NB4 (cell line): ENCODE measurements around the gene ATP2B1.

Experiments used
- DNase-seq: peaks from one replicate; pipeline ENCODE4 v3.0.0; 2010; ENCODE audit warnings: low read depth
- H3K4me3 ChIP-seq: one replicate; pipeline ENCODE4 v1.5.1; 2011; ENCODE audit warnings: mild to moderate bottlenecking, low read depth, low read length, moderate library complexity
- MYC ChIP-seq: IDR thresholded peaks from 2 replicates; pipeline ENCODE4 v1.6.1; 2011; ENCODE audit warnings: low read depth, low read length
- POLR2A ChIP-seq: IDR thresholded peaks from 2 replicates; pipeline ENCODE4 v1.6.1; 2011; ENCODE audit warnings: mild to moderate bottlenecking; ENCODE audit not compliant: insufficient read length; ENCODE audit errors: extremely low read depth
- TF ChIP-seq, protein P1 (sequence below): IDR thresholded peaks from one replicate; pipeline ENCODE4 v1.5.1; 2012; ENCODE audit warnings: low read depth, low read length
- TF ChIP-seq, protein P2 (sequence below): IDR thresholded peaks from 2 replicates; pipeline ENCODE4 v1.6.1; 2011; ENCODE audit warnings: low read depth, low read length

ATP2B1 gene

GRCh38 chr12:89729946-89730459 lies 21.4 kb upstream of the ATP2B1 start:
- DNase-seq: no peak
- H3K4me3 ChIP-seq: no peak overlapping the region
- TF ChIP-seq, protein P1, sequence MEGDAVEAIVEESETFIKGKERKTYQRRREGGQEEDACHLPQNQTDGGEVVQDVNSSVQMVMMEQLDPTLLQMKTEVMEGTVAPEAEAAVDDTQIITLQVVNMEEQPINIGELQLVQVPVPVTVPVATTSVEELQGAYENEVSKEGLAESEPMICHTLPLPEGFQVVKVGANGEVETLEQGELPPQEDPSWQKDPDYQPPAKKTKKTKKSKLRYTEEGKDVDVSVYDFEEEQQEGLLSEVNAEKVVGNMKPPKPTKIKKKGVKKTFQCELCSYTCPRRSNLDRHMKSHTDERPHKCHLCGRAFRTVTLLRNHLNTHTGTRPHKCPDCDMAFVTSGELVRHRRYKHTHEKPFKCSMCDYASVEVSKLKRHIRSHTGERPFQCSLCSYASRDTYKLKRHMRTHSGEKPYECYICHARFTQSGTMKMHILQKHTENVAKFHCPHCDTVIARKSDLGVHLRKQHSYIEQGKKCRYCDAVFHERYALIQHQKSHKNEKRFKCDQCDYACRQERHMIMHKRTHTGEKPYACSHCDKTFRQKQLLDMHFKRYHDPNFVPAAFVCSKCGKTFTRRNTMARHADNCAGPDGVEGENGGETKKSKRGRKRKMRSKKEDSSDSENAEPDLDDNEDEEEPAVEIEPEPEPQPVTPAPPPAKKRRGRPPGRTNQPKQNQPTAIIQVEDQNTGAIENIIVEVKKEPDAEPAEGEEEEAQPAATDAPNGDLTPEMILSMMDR: no peak
- TF ChIP-seq, protein P2, sequence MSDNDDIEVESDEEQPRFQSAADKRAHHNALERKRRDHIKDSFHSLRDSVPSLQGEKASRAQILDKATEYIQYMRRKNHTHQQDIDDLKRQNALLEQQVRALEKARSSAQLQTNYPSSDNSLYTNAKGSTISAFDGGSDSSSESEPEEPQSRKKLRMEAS: no peak
- no peak for TF ChIP-seq MYC
- TF ChIP-seq POLR2A: no peak

DNA sequence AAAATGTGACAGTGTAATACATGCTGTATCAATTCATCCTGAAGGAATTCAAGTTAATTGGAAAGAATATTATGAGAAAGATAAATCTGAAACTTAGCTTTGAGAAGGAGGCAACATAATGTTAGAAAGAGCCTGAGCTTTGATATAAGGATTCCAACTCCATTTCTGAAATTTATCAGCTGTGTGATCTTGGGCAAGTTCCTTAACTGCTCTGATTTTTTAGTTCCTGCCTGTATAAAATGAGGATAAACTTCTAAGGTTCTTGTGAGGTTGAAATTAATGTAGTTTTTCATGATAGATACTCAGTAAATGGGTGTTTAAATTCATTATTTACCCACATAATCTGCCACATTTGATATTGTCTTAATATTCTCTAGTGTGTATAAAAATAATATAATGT lies 14.6 kb upstream of the ATP2B1 start:
- DNase-seq: no peak
- TF ChIP-seq MYC (no peak), POLR2A (no peak)
- TF ChIP-seq, protein P1: no peak
- TF ChIP-seq, protein P2: no peak
- no peak overlapping the region for H3K4me3 ChIP-seq

DNA sequence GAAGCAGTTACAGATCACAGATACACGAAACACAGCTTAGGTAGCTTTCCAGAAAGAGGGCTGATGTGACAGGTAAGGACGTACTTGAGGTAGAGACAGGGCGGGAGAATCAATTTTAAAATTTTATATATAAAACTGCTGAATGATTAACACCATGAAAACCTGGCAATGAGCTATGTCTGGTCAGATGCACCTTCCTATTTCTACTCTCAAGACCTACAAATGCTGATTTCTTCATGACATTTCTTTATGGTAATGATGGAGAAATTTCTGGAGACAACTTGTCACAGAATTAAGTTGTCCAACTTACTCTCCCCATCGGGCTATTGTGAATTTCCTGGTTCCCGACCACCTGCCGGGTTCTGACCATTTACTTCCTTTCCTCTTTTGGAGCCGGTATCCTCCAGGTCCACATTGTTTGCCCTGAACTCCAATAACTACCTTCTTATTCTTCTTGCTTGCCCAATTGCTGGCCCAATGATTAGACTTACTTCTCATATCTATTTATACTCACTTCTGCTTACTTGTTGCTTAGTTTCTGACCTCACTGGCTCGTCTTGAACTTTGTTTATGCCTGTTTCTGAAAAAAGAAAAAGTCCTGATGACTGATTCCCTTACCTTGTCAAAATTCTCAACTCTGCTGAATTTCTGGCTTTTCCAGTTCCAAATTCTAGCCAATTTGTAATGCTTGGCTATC lies 12.8 kb upstream of the ATP2B1 start:
- no peak overlapping the region for H3K4me3 ChIP-seq
- TF ChIP-seq MYC (no peak), POLR2A (no peak)
- TF ChIP-seq, protein P1: no peak
- TF ChIP-seq, protein P2: no peak
- peak; percentile 56 for DNase-seq

GRCh38 chr12:89717759-89718523 lies 9.3 kb upstream of the ATP2B1 start:
- H3K4me3 ChIP-seq: no peak overlapping the region
- TF ChIP-seq MYC (no peak), POLR2A (no peak)
- TF ChIP-seq, protein P1: no peak
- DNase-seq: no peak

DNA sequence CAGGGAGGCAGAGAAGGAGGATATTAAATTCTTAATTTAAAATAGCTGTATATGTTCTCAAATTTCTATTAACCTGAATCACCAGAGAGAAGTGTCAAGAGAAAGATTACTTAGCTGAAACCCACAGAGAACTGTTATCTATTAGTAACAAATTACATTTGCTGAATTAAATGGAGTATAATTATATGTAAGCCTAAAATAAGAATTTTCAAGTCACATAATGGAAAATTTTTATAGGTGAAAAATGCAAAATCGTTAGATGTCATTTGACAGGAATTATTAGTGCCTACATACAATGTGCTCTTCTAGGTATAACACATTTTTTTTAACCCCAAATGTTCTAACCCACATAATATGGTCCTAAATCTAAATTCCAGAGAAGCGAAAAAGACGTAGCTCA lies 4.1 kb upstream of the ATP2B1 start:
- H3K4me3 ChIP-seq: no peak overlapping the region
- no peak for TF ChIP-seq POLR2A
- no peak for DNase-seq

DNA sequence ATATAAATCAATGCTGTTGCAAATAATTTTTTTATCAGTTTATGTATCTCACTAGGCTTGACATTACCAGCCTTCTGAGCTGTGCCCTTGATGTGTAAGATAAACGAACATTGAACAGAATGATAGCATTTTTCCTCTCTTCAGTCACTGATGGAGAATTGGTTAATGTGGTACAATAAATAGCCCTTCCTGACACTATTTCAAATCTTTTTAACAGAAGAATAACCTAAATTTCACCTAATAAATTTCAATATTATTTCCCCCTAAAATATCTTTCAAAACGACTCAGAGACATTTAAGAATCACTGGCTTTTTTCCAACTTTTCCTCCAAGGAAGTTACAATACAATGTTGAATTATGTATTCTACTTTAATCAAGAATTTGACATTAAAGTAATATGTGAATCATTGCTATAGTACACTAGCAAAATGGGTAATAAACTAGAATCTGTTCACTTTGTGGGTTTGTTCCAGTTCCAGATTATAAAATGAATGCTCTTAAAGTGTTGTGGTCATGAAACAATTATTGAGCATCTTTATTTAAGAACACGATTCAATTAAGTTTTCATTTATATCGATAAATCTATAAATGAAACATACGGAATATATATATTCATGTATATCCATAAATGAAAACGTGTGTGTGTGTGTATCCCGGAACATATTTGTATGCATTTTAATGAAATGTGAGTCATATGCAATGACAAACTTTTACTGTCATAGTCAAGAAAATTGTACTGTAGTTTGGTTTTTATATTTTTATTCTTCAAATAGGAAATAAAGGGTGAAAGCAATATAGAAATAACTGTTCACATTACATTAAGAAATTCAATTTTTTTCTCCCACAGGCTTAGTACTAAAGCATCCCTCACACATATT lies 2.5 kb upstream of the ATP2B1 start:
- DNase-seq: no peak
- peak overlapping the region; percentile 66 for H3K4me3 ChIP-seq
- TF ChIP-seq, protein P2: no peak
- TF ChIP-seq, protein P1: no peak
- TF ChIP-seq POLR2A (no peak), MYC (no peak)
